GM12801 (cell line): ENCODE results near the gene RAI1.

Experiments used
- TF ChIP-seq, protein P1 (sequence below): IDR thresholded peaks from one replicate; pipeline ENCODE4 v1.5.1; 2011; ENCODE audit warnings: control low read depth; ENCODE audit not compliant: insufficient read length; ENCODE audit errors: extremely low read depth

Gene RAI1

DNA sequence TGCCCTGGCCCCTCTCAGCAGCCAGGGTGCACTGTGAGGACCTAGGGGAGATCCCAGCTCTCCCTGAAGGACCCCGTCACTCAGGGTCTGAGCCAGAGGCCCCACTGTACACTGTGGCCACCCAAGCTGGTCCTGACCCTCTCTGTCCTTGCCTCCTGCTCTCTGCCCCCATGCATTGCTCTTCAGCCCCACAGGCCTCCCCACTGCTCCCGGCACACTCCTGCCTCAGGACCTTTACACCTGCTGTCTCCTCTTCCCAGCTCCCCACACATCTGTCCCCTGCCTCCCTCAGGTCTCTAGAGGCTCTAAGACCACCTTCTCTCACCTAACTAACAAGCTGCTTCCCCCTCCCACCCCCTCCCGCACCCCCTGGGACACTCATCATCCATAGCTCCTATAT lies 12.9 kb upstream of the RAI1 start:
- TF ChIP-seq, protein P1, sequence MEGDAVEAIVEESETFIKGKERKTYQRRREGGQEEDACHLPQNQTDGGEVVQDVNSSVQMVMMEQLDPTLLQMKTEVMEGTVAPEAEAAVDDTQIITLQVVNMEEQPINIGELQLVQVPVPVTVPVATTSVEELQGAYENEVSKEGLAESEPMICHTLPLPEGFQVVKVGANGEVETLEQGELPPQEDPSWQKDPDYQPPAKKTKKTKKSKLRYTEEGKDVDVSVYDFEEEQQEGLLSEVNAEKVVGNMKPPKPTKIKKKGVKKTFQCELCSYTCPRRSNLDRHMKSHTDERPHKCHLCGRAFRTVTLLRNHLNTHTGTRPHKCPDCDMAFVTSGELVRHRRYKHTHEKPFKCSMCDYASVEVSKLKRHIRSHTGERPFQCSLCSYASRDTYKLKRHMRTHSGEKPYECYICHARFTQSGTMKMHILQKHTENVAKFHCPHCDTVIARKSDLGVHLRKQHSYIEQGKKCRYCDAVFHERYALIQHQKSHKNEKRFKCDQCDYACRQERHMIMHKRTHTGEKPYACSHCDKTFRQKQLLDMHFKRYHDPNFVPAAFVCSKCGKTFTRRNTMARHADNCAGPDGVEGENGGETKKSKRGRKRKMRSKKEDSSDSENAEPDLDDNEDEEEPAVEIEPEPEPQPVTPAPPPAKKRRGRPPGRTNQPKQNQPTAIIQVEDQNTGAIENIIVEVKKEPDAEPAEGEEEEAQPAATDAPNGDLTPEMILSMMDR, result no peak

DNA sequence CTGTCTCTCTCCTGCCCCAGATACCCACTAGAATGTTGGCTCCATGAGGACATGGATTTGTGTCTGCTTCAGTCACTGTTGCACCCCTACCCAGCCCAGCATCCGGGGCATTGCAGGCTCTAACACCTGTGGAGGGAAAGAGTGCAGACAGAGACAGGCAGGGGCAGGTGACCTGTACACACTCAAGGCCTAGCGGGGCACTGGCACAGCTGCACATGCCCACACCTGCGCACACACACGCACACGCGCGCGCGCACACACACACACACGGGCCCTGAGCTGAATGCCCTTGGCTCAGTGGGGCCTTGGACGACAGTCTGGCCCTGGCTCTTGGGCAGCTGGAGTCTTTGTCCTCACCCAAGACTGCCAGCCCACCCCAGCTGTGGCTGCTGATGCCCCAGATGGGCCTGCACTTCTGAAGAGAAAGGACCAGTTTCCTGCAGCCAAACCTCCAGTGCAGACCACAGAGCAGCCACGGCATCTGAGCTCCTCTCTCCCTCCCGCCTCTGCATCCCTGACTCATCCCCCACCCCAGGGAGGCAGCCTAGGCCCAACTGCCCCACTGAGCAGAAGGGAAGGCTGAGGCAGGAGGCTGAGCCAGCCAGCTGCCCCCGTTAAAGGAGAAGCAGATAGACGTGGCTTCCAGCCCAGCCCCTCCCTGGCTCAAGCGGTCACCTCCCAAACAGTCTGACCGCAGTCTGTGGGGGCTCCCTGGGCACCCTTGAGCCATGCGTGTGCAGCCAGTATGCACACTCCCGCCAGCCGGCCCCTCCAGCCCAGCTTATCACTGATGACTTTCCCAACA lies 12.3 kb upstream of the RAI1 start:
- TF ChIP-seq, protein P1, result no peak

DNA sequence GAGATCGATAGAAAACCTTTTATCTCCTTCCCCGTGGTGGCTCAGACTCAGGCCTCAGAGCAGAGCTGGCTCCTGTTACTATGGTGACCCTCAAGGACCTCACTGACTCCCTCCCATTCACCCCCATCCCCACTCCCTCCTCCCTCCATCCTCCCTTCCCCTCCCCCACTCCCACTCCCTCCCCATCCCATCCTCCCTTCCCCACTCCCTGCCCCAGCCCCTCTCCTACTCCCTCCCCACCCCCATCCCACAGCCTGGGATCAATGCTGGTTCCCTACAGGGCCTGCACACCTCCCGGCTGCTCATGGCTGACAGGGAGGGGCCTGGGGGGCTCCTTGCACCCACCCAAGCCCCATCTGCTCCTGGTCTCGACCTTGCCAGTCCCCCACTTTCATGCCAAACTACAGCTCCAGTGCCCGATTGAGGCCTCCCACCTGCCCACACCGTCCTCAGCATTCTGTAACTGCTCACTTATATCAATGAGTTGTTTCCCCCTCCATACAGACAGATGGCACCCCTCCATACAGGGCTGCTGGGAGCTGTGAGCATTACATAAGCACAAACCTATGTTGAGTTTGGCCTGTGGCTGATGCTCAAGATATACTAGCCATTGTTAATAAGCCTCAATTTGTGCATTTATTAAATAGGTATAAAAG lies 11.6 kb upstream of the RAI1 start:
- TF ChIP-seq, protein P1, result no peak

DNA sequence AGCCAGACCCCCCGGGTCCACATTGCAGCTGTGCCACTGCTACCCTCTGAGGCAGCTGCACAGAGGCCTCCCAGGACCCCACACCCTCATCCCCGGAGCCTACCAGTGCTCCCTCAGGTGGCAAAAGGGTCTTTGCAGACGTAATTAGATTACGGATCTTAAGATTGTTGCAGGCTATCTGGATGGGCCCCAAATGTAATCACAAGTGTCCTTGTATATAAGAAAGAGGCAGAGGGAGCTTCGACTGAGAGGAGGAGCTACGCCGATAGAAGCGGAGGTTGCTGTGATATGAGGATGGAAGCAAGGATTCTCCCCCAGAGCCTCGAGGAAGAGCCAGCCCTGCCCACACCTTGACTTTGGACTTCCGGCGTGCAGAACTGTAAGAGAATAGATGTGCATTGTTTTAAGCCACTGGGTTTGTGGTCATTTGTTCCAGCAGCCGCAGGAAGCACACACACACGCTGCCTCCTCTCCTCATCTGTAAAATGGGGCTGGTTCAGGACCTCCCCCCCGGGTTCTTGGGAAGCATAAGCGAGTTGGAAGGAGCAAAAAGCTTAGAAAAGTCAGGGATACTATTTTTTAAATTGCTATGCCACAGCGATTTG lies 10.5 kb upstream of the RAI1 start:
- TF ChIP-seq, protein P1, result no peak

DNA sequence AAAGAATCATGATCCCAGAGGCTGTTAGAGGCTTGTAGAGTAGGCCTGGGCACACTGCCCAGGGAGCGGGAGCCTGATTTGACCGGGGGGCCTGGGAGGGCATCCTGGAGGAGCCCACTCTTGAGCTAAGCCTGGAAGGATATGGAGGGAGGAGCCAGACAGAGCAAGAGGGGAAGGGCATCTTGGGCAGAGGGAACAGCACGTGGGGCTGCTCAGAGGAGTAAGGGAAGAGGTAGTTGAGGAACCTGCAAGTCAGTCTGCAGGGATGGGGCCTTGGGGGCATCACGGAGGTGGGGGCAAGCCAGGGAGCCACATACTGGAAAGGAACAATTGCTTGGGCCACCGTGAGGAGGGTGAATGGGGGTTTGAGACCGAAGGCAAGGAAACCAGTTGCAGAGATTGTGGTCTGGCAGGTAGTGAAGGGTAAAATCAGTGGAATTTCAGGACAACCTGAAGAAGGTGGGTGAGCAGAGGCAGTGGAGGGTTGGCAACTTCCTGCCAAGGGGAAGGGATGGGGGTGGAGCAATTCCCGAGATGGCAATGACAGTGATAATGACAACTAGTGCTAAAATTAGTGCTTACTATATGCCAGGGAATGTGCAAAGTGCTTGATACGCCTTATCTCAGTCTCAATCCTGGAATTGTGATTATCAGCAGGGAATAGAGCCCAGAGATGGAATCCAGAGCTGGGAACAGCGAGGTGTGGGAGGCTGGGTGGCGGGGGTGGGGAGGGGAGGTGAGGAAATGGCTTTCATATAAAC lies 9.7 kb upstream of the RAI1 start:
- TF ChIP-seq, protein P1, result no peak

DNA sequence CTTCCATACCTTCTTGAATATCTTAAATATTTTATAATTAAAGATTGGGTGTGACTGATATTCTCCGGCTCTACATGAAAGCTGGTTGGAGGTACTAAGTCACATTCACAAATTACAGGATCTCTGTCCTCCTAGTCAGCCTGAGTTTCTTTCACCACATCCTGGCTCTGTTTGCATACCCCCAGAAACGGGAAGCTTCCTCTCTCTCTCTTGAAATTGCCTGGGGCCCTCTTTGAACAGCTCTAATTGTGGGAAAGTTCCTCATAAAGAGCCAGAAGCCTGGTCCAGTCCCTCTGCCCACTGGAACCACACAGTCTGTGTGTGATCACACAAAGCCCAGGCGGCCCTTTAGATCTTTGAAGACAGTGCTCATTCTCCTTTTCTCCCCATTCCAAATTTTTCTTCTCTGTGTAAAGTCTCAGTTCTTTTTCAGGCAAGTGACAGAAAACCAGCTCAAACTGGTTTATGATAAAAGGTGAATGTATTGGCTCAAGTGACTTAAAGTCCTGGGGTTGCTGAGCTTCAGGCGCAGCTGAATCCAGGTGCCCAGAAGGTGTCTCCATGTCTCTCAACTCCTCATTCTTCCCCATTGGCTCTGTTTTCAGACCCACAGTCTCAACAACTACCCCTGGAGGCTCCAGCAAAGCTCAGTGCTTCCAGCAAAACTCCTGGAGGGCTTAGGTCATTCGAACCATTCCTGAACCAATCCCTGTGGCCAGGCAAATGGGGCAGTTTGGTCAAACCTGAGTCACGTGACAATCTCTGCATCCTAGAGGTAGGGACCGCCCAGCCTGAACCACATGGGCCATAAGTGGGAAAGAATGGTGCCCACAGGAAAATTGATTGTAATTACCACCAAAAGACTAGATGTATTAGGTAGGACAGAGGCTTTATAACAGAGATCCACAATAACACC lies 8.5 kb upstream of the RAI1 start:
- TF ChIP-seq, protein P1, result no peak
